Mammary epithelial cell (primary cell): Measurements from ENCODE around the gene MKRN3.

Source experiments
- EZH2 ChIP-seq: IDR thresholded peaks from 2 replicates; pipeline ENCODE4 v1.6.1; 2012; ENCODE audit warnings: low read length, inconsistent platforms, borderline replicate concordance
- TF ChIP-seq, protein P1 (sequence below), 2 donors: IDR thresholded peaks in 1 of 2; conservative IDR thresholded peaks in 1 of 2; 2 replicates each; pipeline ENCODE4 v1.5.1; 2011 to 2012; ENCODE audit warnings: inconsistent platforms in 2 of 2, low read length in 2 of 2, mild to moderate bottlenecking in 2 of 2, control low read depth in 1 of 2, low read depth in 1 of 2; ENCODE audit not compliant: insufficient read depth in 1 of 2; ENCODE audit errors: extremely low read depth in 1 of 2

GRCh38 chr15:23574742-23575141, 9.3 kb downstream of the MKRN3 start:
- TF ChIP-seq, protein P1, sequence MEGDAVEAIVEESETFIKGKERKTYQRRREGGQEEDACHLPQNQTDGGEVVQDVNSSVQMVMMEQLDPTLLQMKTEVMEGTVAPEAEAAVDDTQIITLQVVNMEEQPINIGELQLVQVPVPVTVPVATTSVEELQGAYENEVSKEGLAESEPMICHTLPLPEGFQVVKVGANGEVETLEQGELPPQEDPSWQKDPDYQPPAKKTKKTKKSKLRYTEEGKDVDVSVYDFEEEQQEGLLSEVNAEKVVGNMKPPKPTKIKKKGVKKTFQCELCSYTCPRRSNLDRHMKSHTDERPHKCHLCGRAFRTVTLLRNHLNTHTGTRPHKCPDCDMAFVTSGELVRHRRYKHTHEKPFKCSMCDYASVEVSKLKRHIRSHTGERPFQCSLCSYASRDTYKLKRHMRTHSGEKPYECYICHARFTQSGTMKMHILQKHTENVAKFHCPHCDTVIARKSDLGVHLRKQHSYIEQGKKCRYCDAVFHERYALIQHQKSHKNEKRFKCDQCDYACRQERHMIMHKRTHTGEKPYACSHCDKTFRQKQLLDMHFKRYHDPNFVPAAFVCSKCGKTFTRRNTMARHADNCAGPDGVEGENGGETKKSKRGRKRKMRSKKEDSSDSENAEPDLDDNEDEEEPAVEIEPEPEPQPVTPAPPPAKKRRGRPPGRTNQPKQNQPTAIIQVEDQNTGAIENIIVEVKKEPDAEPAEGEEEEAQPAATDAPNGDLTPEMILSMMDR (conservative IDR thresholded peaks at IDR 0.05 in 1 of 2, IDR thresholded peaks at IDR 0.05 in 1 of 2; ENCODE audit: extremely low read depth in 1 of 2, insufficient read depth in 1 of 2, low read depth in 1 of 2, low read length in 2 of 2), result no peak
- TF ChIP-seq EZH2, result no peak
